H1 (cell line): ENCODE data around the gene MGST1. TPM values are rescaled to one million over a fixed set of nuclear protein-coding genes. Genes with fewer than 3 reads are reported as not detected.

Experiments
- CTCF ChIA-PET: fragments of 300-600 bp; sonication (Branson Sonifier 250); formaldehyde crosslinking; loops from one replicate; lab custom pipeline; 2021; ENCODE audit not compliant: partially characterized antibody; lab: Charles Lee
- POLR2A ChIA-PET: fragments of 300-600 bp; sonication (Branson Sonifier 250); formaldehyde crosslinking; loops from one replicate; lab custom pipeline; 2021; ENCODE audit warnings: inconsistent platforms; ENCODE audit not compliant: partially characterized antibody; lab: Charles Lee
- DNase-seq, 2 experiments: peaks; one replicate each; pipeline versions ENCODE4 v3.0.0 to v3.0.0-alpha.2; 2010 to 2022; ENCODE audit warnings: low spot score in 2 of 2, low read depth in 1 of 2, mixed read lengths in 1 of 2
- FAIRE-seq: peaks from 2 replicates; lab custom pipeline; 2011; peaks lifted over from hg19 to GRCh38; lab: Jason Lieb, UNC
- H2AFZ ChIP-seq: 2 replicates; pipeline ENCODE4 v1.8.1; 2012; ENCODE audit warnings: low read length, inconsistent platforms
- H2AK5ac ChIP-seq: 2 replicates; pipeline ENCODE4 v1.6.1; 2013; ENCODE audit warnings: low read depth, low read length
- H2BK120ac ChIP-seq: replicated peaks from 2 replicates; pipeline ENCODE3; 2013; ENCODE audit warnings: low read depth, low read length, inconsistent platforms
- H2BK12ac ChIP-seq: 2 replicates; pipeline ENCODE4 v1.6.1; 2013; ENCODE audit warnings: low read depth, low read length
- H2BK15ac ChIP-seq: 2 replicates; pipeline ENCODE4 v1.6.1; 2013; ENCODE audit warnings: low read length
- H2BK20ac ChIP-seq: 2 replicates; pipeline ENCODE4 v1.6.1; 2013; ENCODE audit warnings: low read length
- H2BK5ac ChIP-seq: 2 replicates; pipeline ENCODE4 v1.6.1; 2013; ENCODE audit warnings: low read depth, low read length
- H3K14ac ChIP-seq: 2 replicates; pipeline ENCODE4 v1.6.1; 2013; ENCODE audit warnings: inconsistent platforms; ENCODE audit not compliant: insufficient read length
- H3K18ac ChIP-seq: 2 replicates; pipeline ENCODE4 v1.6.1; 2013; ENCODE audit warnings: low read length; ENCODE audit errors: extremely low read depth
- H3K23ac ChIP-seq: 2 replicates; pipeline ENCODE4 v1.6.1; 2013; ENCODE audit warnings: inconsistent platforms; ENCODE audit not compliant: insufficient read length
- H3K23me2 ChIP-seq: 2 replicates; pipeline ENCODE4 v1.6.1; 2013; ENCODE audit warnings: low read depth, low read length
- H3K27ac ChIP-seq: 2 replicates; pipeline ENCODE4 v1.6.1; 2011; ENCODE audit warnings: low read depth, low read length, inconsistent platforms
- H3K27me3 ChIP-seq, 4 experiments: replicated peaks in 1 of 4; 1 replicate in 1 of 4; 2 replicates in 3 of 4; pipeline versions ENCODE4 v1.6.1 to v1.8.1; 2011 to 2013; ENCODE audit warnings: low read length in 3 of 4, mild to moderate bottlenecking in 3 of 4, inconsistent platforms in 2 of 4, mixed read lengths in 2 of 4, moderate library complexity in 1 of 4; ENCODE audit not compliant: control insufficient read depth in 3 of 4, insufficient read depth in 3 of 4; ENCODE audit errors: extremely low read depth in 1 of 4
- H3K36me3 ChIP-seq, 4 experiments: 2 replicates each; pipeline versions ENCODE4 v1.6.1 to v1.8.1; 2011 to 2013; ENCODE audit warnings: mild to moderate bottlenecking in 4 of 4, low read length in 3 of 4, moderate library complexity in 2 of 4, control low read depth in 1 of 4, inconsistent platforms in 1 of 4; ENCODE audit not compliant: insufficient read depth in 4 of 4, control insufficient read depth in 2 of 4
- H3K4ac ChIP-seq: replicated peaks from 2 replicates; pipeline ENCODE3; 2013; ENCODE audit warnings: low read length, low read depth, mixed read lengths, inconsistent platforms; ENCODE audit not compliant: insufficient read length
- H3K4me1 ChIP-seq, 4 experiments: replicated peaks in 1 of 4; 1 replicate in 1 of 4; 2 replicates in 3 of 4; pipeline versions ENCODE4 v1.6.1 to v1.8.1; 2011 to 2013; ENCODE audit warnings: low read length in 3 of 4, inconsistent platforms in 2 of 4, mixed read lengths in 1 of 4; ENCODE audit not compliant: insufficient read depth in 4 of 4, control insufficient read depth in 3 of 4
- H3K4me2 ChIP-seq, 2 experiments: 2 replicates each; pipeline versions ENCODE4 v1.6.1 to v1.8.1; 2011 to 2013; ENCODE audit warnings: low read depth in 2 of 2, low read length in 2 of 2, control low read depth in 1 of 2, inconsistent platforms in 1 of 2, mild to moderate bottlenecking in 1 of 2; ENCODE audit not compliant: insufficient read depth in 1 of 2
- H3K4me3 ChIP-seq, 4 experiments: fragments of 200-600, 300-600 bp in 1 of 4; sonication (generic), shearing (Covaris generic), sonication (Bioruptor Twin) in 1 of 4; 2 replicates each; pipeline versions ENCODE4 v1.5.1 to v1.8.1; 2011 to 2016; ENCODE audit warnings: low read length in 4 of 4, low read depth in 3 of 4, control low read depth in 2 of 4, inconsistent platforms in 2 of 4, mild to moderate bottlenecking in 2 of 4, mixed read lengths in 1 of 4, moderate library complexity in 1 of 4; ENCODE audit not compliant: insufficient read depth in 2 of 4; ENCODE audit errors: extremely low read depth in 1 of 4
- H3K56ac ChIP-seq: replicated peaks from 2 replicates; pipeline ENCODE3; 2013; ENCODE audit warnings: low read depth, mild to moderate bottlenecking, mixed read lengths, low read length, inconsistent platforms; ENCODE audit not compliant: insufficient read length
- H3K79me1 ChIP-seq: 2 replicates; pipeline ENCODE4 v1.6.1; 2013; ENCODE audit warnings: low read depth, low read length, control low read depth
- H3K79me2 ChIP-seq, 2 experiments: 2 replicates each; pipeline versions ENCODE4 v1.6.1 to v1.8.1; 2012 to 2013; ENCODE audit warnings: low read length in 2 of 2, mild to moderate bottlenecking in 2 of 2, inconsistent platforms in 1 of 2; ENCODE audit not compliant: insufficient read depth in 2 of 2, control insufficient read depth in 1 of 2
- H3K9ac ChIP-seq, 4 experiments: replicated peaks in 1 of 4; 1 replicate in 1 of 4; 2 replicates in 3 of 4; pipeline versions ENCODE4 v1.6.1 to v1.8.1; 2011 to 2013; ENCODE audit warnings: low read depth in 3 of 4, low read length in 3 of 4, control low read depth in 2 of 4, mild to moderate bottlenecking in 2 of 4, moderate library complexity in 2 of 4, inconsistent platforms in 1 of 4; ENCODE audit errors: extremely low read depth in 1 of 4
- H3K9me3 ChIP-seq, 2 experiments: 2 replicates each; pipeline versions ENCODE4 v1.6.1 to v1.8.1; 2012 to 2013; ENCODE audit warnings: mild to moderate bottlenecking in 2 of 2, moderate library complexity in 2 of 2, control low read depth in 1 of 2, inconsistent platforms in 1 of 2, low read depth in 1 of 2, low read length in 1 of 2, mixed read lengths in 1 of 2; ENCODE audit not compliant: insufficient read depth in 2 of 2
- H4K20me1 ChIP-seq, 2 experiments: replicated peaks in 1 of 2; 2 replicates each; pipeline versions ENCODE3 to v1.8.1; 2011 to 2013; ENCODE audit warnings: inconsistent platforms in 2 of 2, low read length in 2 of 2, mild to moderate bottlenecking in 1 of 2; ENCODE audit not compliant: insufficient read depth in 2 of 2, control insufficient read depth in 1 of 2
- H4K5ac ChIP-seq: 2 replicates; pipeline ENCODE4 v1.6.1; 2013; ENCODE audit warnings: low read length, low read depth, mixed read lengths, inconsistent platforms; ENCODE audit not compliant: insufficient read length
- H4K8ac ChIP-seq: 2 replicates; pipeline ENCODE4 v1.8.0; 2013; ENCODE audit warnings: mild to moderate bottlenecking, moderate library complexity, low read length, inconsistent platforms; ENCODE audit not compliant: insufficient read depth; ENCODE audit errors: extremely low read depth
- H4K91ac ChIP-seq: replicated peaks from 2 replicates; pipeline ENCODE3; 2013; ENCODE audit warnings: low read length, mixed read lengths, inconsistent platforms; ENCODE audit not compliant: insufficient read length
- CREB1 ChIP-seq: IDR thresholded peaks from 2 replicates; pipeline ENCODE4 v1.6.1; 2012; ENCODE audit warnings: inconsistent platforms
- E2F6 ChIP-seq: IDR thresholded peaks from 2 replicates; pipeline ENCODE4 v1.6.1; 2012; ENCODE audit warnings: inconsistent platforms
- POU5F1 ChIP-seq: IDR thresholded peaks from 2 replicates; pipeline ENCODE4 v1.6.1; 2011; ENCODE audit warnings: low read depth, mild to moderate bottlenecking, low read length, moderate library complexity
- TEAD4 ChIP-seq: IDR thresholded peaks from 2 replicates; pipeline ENCODE4 v1.6.1; 2012; ENCODE audit warnings: low read depth, low read length, inconsistent platforms, mixed read lengths
- WGBS, 2 experiments: shearing (Covaris generic) in 1 of 2; methylation state at CpG; one replicate each; pipeline versions ENCODE4 v1.1.6 to v1.1.7; 2013 to 2015; ENCODE audit warnings: low lambda C conversion rate in 2 of 2, mixed read lengths in 2 of 2, inconsistent platforms in 1 of 2, low coverage in 1 of 2, missing lambda C conversion rate in 1 of 2; ENCODE audit not compliant: insufficient replicate concordance in 2 of 2, insufficient coverage in 1 of 2, insufficient read length in 1 of 2; ENCODE audit errors: extremely low coverage in 1 of 2, missing lambda C conversion rate in 1 of 2; 5-methylcytosine and 5-hydroxymethylcytosine counted together
- polyA plus RNA-seq, 7 experiments: library from polyadenylated mRNA; depleted of rRNA in 3 of 7; stranded (reverse) in 5 of 7; unstranded in 2 of 7; fragments of >200 nt in 5 of 7; fragments of 200-250 nt in 2 of 7; gene quantifications; 1 replicate in 5 of 7; 2 replicates in 1 of 7; 4 replicates in 1 of 7; pipeline versions ENCODE4 v1.2.1 to v1.2.3, GENCODE V29; 2011 to 2013; ENCODE audit warnings: missing spikeins in 2 of 7, mixed read lengths in 2 of 7
- total RNA-seq: library from RNA; stranded (reverse); fragmentation: NEBNext Ultra II Directional; extraction: Animal tissue kit (Norgen Biotek cat#: 25700); gene quantifications from 2 replicates; pipeline ENCODE4 v1.2.1, GENCODE V29; 2021

Gene MGST1
- total and polyA plus RNA-seq, 2 of the 8 experiments (the other 6 are each of a cell fraction or from before 2014, with no cell fraction given), result 442 to 478 TPM

DNA sequence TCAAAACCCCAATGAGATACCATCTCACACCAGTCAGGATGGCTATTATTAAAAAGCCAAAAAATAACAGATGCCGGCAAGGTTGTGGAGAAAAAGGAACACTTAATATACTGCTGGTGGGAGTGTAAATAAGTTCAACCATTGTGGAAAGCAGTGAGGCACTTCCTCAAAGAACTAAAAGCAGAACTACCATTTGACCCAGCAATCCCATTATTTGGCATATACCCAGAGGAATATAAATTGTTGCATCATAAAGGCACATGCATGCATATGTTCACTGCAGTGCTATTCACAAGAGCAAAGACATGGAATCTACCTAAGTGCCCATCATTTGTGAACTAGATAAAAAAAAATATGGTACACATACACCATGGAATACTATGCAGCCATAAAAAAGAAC lies 59.9 kb downstream of the MGST1 start:
- no peak overlapping the region for H2BK15ac ChIP-seq
- no peaks in the 10 kb centered on the region for H3K79me2 ChIP-seq
- CTCF ChIA-PET, result interaction anchor here (1.5 kb wide), 1 partner anchor 277 kb away, joined by 4 read pairs; no protein-coding TSS in a partner anchor
- WGBS, 2 experiments, result 100% methylated on average over 1 of the region's 1 CpG; no CpG with 5 or more reads in 1 of the 2 experiments
- H2BK120ac ChIP-seq, result no peak overlapping the region
- no peak overlapping the region for H3K9ac ChIP-seq
- H3K4ac ChIP-seq, result no peak overlapping the region
- no peaks in the 10 kb centered on the region for H3K27me3 ChIP-seq
- no peak overlapping the region for H4K8ac ChIP-seq
- no peak for DNase-seq
- TF ChIP-seq POU5F1, result no peak
- no peak for TF ChIP-seq TEAD4
- no peak for TF ChIP-seq CREB1
- TF ChIP-seq E2F6, result no peak
- TF ChIP-seq, all 59 proteins: peak for 0
- no peaks in the 10 kb centered on the region for H4K20me1 ChIP-seq
- H4K91ac ChIP-seq, result no peak overlapping the region
- no peak overlapping the region for H3K23ac ChIP-seq
- H3K14ac ChIP-seq, result no peak overlapping the region
- H3K56ac ChIP-seq, result no peak overlapping the region
- no peaks in the 10 kb centered on the region for H3K79me1 ChIP-seq
- no peak overlapping the region for H2BK20ac ChIP-seq
- no peak overlapping the region for H2AFZ ChIP-seq
- H3K4me3 ChIP-seq, result no peak overlapping the region
- no peaks in the 10 kb centered on the region; the same call in 1 of the 2 replicates for H3K23me2 ChIP-seq
- FAIRE-seq, result no peak
- no peak overlapping the region for H2AK5ac ChIP-seq
- H3K4me1 ChIP-seq, result no peaks in the 10 kb centered on the region
- H3K9me3 ChIP-seq, result no peaks in the 10 kb centered on the region
- no peak overlapping the region for H3K27ac ChIP-seq
- H3K4me2 ChIP-seq, result no peak overlapping the region
- no peak overlapping the region for H2BK12ac ChIP-seq
- no peak overlapping the region for H3K18ac ChIP-seq
- POLR2A ChIA-PET, result no interaction called here
- no peaks in the 10 kb centered on the region for H3K36me3 ChIP-seq
- H2BK5ac ChIP-seq, result no peak overlapping the region
- H4K5ac ChIP-seq, result no peak overlapping the region
